Ishikawa (cell line): ENCODE results near the gene TSC1.

Source experiments
- CEBPB ChIP-seq: IDR thresholded peaks from 2 replicates; pipeline ENCODE4 v1.6.1; 2012
- CREB1 ChIP-seq: IDR thresholded peaks from 2 replicates; pipeline ENCODE4 v1.6.1; 2012; ENCODE audit warnings: low read depth
- EGR1 ChIP-seq: IDR thresholded peaks from 2 replicates; pipeline ENCODE4 v1.6.1; 2012
- EP300 ChIP-seq: IDR thresholded peaks from 2 replicates; pipeline ENCODE4 v1.6.1; 2012; ENCODE audit warnings: borderline replicate concordance
- FOXM1 ChIP-seq: IDR thresholded peaks from 2 replicates; pipeline ENCODE4 v1.6.1; 2012; ENCODE audit warnings: low read depth, borderline replicate concordance
- MAX ChIP-seq: IDR thresholded peaks from 2 replicates; pipeline ENCODE4 v1.6.1; 2012
- NFIC ChIP-seq: IDR thresholded peaks from 2 replicates; pipeline ENCODE4 v1.6.1; 2012
- RAD21 ChIP-seq: IDR thresholded peaks from 2 replicates; pipeline ENCODE4 v1.6.1; 2012; ENCODE audit warnings: low read depth
- REST ChIP-seq: IDR thresholded peaks from 2 replicates; pipeline ENCODE4 v1.6.1; 2012; ENCODE audit warnings: low read depth, mild to moderate bottlenecking
- TAF1 ChIP-seq: IDR thresholded peaks from 2 replicates; pipeline ENCODE4 v1.6.1; 2012; ENCODE audit warnings: low read depth, mild to moderate bottlenecking
- TCF12 ChIP-seq: IDR thresholded peaks from 2 replicates; pipeline ENCODE4 v1.6.1; 2012; ENCODE audit warnings: low read depth
- TEAD4 ChIP-seq: IDR thresholded peaks from 2 replicates; pipeline ENCODE4 v1.6.1; 2012
- USF1 ChIP-seq: IDR thresholded peaks from 2 replicates; pipeline ENCODE4 v1.6.1; 2012
- YY1 ChIP-seq: IDR thresholded peaks from 2 replicates; pipeline ENCODE4 v1.6.1; 2012; ENCODE audit warnings: low read depth
- ZBTB7A ChIP-seq: IDR thresholded peaks from 2 replicates; pipeline ENCODE4 v1.6.1; 2012; ENCODE audit warnings: low read depth

The TSC1 gene

GRCh38 chr9:132970324-132971062, 26.1 kb upstream of the TSC1 start:
- TF ChIP-seq EP300 (no peak), EGR1 (no peak), ZBTB7A (no peak), FOXM1 (no peak), RAD21 (no peak), TEAD4 (no peak), YY1 (no peak), NFIC (no peak), USF1 (no peak), TCF12 (no peak), TAF1 (no peak)

- TF ChIP-seq NFIC (no peak), TAF1 (no peak), FOXM1 (no peak), CREB1 (no peak), CEBPB (no peak), ZBTB7A (no peak), TCF12 (no peak), MAX (no peak), EGR1 (no peak), TEAD4 (no peak), YY1 (no peak), RAD21 (no peak), USF1 (no peak), EP300 (no peak), REST (no peak)
Measured at GRCh38 chr9:132969783-132970182, 25.4 kb upstream of the TSC1 start.

GRCh38 chr9:132965478-132965877, 21.1 kb upstream of the TSC1 start:
- TF ChIP-seq RAD21: no peak
- no peak for TF ChIP-seq REST
- no peak for TF ChIP-seq CEBPB
- no peak for TF ChIP-seq CREB1
- no peak for TF ChIP-seq TAF1
- TF ChIP-seq TEAD4: no peak
- TF ChIP-seq EP300: no peak
- TF ChIP-seq USF1: no peak
- no peak for TF ChIP-seq YY1
- no peak for TF ChIP-seq ZBTB7A
- no peak for TF ChIP-seq EGR1
- TF ChIP-seq TCF12: no peak
- no peak for TF ChIP-seq NFIC
- TF ChIP-seq FOXM1: no peak
- TF ChIP-seq MAX: no peak

- TF ChIP-seq ZBTB7A: no peak
- TF ChIP-seq REST: no peak
- no peak for TF ChIP-seq EGR1
- no peak for TF ChIP-seq EP300
- TF ChIP-seq USF1: no peak
- no peak for TF ChIP-seq YY1
- TF ChIP-seq RAD21: no peak
- no peak for TF ChIP-seq TCF12
- TF ChIP-seq FOXM1: no peak
- TF ChIP-seq TEAD4: no peak
- TF ChIP-seq NFIC: no peak
- TF ChIP-seq CEBPB: no peak
- no peak for TF ChIP-seq TAF1
- TF ChIP-seq CREB1: no peak
- TF ChIP-seq MAX: no peak
Measured at GRCh38 chr9:132961002-132961401, 16.6 kb upstream of the TSC1 start.
